Hepatocyte (in vitro differentiated cells): ENCODE data around the gene KLK5.

ENCODE experiments used
- EZH2 ChIP-seq: fragments of 200-600 bp; sonication (generic); IDR thresholded peaks from 2 replicates; pipeline ENCODE4 v1.6.1; 2016; ENCODE audit warnings: antibody characterized with exemption, mild to moderate bottlenecking, borderline replicate concordance
- EZH2phosphoT487 ChIP-seq: fragments of 200-600 bp; sonication (generic); IDR thresholded peaks from one replicate; pipeline ENCODE4 v1.6.1; 2018; ENCODE audit warnings: antibody characterized with exemption, mild to moderate bottlenecking, low read depth, moderate library complexity; ENCODE audit not compliant: unreplicated experiment, severe bottlenecking
- TF ChIP-seq, protein P1 (sequence below): fragments of 200-600 bp; sonication (generic); IDR thresholded peaks from 2 replicates; pipeline ENCODE4 v1.5.1; 2016; ENCODE audit warnings: antibody characterized with exemption, mild to moderate bottlenecking; ENCODE audit not compliant: poor library complexity

DNA sequence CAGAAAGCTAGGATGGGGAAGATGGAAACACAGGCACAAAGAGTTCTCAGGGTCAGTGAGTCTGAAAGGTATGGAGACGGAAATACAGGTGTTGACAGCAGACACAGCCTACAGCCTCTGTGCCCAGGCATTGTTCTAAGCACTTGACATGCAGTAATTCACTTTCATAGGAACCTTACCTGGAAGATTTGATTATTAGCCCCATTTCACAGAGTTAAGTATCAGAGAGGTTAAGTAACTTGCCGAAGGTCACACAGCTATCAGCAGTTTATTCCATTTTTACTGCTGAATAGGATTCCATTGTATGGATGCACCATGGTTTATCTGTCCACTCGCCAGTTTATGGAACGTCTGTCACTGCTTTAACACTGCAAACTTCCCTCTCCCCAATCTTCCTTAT is 54.8 kb downstream of the KLK5 start:
- TF ChIP-seq, protein P1, sequence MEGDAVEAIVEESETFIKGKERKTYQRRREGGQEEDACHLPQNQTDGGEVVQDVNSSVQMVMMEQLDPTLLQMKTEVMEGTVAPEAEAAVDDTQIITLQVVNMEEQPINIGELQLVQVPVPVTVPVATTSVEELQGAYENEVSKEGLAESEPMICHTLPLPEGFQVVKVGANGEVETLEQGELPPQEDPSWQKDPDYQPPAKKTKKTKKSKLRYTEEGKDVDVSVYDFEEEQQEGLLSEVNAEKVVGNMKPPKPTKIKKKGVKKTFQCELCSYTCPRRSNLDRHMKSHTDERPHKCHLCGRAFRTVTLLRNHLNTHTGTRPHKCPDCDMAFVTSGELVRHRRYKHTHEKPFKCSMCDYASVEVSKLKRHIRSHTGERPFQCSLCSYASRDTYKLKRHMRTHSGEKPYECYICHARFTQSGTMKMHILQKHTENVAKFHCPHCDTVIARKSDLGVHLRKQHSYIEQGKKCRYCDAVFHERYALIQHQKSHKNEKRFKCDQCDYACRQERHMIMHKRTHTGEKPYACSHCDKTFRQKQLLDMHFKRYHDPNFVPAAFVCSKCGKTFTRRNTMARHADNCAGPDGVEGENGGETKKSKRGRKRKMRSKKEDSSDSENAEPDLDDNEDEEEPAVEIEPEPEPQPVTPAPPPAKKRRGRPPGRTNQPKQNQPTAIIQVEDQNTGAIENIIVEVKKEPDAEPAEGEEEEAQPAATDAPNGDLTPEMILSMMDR: no peak
- TF ChIP-seq EZH2 (no peak), EZH2phosphoT487 (no peak)
